Measurements from ENCODE around the gene SOX5.
"Not testable (repeated sequence)": the region's sequence is repeated elsewhere in the genome, so short reads cannot be mapped to it uniquely, and the experiment has no call there.

SOX5 gene

DNA sequence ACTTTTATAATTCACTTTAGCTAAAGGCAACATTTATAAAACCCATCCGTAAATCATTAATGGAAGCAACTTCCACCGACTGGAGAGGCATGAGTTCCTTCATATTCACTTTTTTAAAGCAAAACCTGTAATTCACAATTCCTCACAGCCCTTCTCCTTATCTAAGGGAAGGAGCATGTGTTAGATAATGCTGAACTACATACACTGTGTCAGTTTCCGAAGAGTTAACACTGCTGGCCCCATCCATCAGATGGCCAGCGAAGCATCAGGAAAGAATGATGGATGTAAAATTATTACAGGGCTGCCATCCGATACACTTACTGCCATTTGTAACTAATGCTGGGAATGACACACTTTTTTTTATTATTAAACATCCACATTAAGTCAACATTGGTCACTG, 392.8 kb downstream of the SOX5 start:
- in situ Hi-C loops (cut with MboI; ENCODE audit: low sequenced_read_pairs): no loop called here

- in situ Hi-C loops (cut with MboI; ENCODE audit: low sequenced_read_pairs): no loop called here
Measured at GRCh38 chr12:23555825-23556207, 393.7 kb downstream of the SOX5 start.

DNA sequence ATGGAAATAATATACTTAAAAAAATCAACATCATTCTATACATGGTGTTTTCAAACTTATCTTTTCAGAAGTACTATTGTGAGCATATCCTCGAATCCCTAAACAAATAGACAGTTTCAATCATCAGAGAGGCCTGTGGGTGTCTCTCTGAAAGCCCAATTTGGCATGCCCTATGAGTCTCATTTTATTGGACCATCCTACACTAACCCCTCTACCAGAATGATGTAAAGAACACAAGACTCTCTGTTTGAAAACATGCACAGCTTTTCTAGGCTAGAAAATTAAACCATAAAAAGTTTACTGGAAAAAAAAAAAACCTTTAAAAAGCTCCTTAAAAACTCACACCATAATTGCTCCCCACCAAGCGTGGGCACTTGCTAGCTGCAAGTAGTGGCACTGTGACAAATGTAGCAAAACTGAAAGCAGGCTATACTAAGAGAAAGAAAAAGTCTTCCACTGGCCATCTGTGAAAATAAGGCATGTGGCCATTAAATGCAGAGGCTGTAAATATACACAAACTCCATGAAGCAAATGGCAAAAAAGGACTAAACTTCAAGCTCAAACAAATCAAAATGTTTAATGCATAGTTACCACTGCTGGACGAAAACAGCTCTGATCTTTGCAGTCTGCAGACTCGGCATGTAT, 394.2 kb downstream of the SOX5 start:
- in situ Hi-C loops (cut with MboI; ENCODE audit: low sequenced_read_pairs): no loop called here

DNA sequence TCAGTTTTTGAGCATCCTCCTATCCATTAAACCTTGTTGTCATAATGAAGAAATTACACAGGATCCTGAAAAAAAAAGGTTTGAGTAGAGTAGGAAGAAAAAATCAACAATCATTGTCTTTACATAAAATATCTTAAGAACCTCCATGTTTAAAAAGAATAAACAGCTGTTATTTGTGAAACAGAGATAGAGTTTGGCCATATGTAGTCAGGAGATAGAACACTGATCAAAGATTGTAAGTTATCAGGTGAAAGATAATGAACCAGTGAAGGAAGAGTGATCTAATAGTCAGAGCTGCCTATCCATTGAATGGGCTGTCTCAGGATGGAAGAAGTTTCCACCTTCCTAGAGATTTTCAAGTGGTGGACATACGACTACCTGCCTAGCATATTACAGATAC, 397.1 kb downstream of the SOX5 start:
- in situ Hi-C loops (cut with MboI; ENCODE audit: low sequenced_read_pairs): no loop called here

GRCh38 chr12:23550753-23551152, 398.7 kb downstream of the SOX5 start:
- in situ Hi-C loops (cut with MboI; ENCODE audit: low sequenced_read_pairs): no loop called here

DNA sequence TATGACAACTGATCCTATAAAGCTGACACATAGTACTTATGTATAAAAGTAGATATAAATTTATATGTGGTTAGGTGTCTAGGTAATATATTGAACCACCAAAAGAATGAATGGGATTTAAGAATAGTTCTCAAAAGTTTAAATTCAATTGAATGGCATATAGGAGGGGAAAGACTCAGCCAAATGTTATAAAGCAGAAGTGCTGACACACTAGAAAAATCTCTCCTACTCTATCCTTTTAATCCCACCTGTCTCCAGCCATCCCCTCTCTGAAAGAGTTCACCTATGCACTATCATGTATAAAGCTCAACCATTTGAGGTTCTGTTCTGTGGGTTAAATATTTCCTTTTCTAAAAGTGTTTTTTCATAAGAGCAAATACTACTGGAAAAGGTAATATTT, 400.7 kb downstream of the SOX5 start:
- in situ Hi-C loops (cut with MboI; ENCODE audit: low sequenced_read_pairs): no loop called here

DNA sequence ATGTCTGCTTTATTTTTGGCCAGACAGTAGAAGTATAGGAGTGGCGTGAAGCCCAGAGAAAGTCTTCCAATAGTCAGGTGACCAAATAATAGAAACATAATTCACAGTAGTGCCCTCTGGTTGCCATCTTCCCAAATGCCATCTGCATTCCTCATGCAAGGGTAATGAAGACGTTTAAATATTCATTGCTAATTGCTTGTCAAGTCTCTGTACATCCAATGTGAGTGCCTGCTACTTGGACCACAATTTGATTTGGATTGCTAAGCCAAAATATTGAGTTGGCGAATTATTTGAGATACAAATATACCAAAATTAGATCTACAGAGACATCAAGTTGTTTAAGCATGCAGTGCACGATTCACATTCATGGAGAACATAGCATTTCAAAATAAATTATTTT, 402.7 kb downstream of the SOX5 start:
- in situ Hi-C loops (cut with MboI; ENCODE audit: low sequenced_read_pairs): no loop called here

DNA sequence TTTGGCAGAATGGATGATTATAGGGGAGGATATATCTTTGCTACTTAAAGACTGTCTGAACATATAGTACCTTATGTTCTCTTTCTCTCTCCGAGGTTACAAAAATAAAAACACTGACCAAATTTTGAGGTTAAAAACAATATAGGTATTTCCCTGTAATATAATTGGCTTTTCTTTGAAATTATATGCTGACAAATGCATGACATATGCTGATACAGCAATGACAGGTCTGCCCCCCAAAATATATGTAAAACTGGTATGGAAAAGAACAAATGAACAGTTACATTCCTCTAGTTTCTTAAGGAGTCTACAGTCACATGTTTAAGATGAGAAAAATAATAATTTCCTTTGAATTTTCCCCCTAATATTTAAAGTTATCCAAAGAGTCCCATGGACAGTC, 405.7 kb downstream of the SOX5 start:
- in situ Hi-C loops (cut with MboI; ENCODE audit: low sequenced_read_pairs): no loop called here

- in situ Hi-C loops (cut with MboI; ENCODE audit: low sequenced_read_pairs): no loop called here
Measured at GRCh38 chr12:23542187-23542586, 407.3 kb downstream of the SOX5 start.

DNA sequence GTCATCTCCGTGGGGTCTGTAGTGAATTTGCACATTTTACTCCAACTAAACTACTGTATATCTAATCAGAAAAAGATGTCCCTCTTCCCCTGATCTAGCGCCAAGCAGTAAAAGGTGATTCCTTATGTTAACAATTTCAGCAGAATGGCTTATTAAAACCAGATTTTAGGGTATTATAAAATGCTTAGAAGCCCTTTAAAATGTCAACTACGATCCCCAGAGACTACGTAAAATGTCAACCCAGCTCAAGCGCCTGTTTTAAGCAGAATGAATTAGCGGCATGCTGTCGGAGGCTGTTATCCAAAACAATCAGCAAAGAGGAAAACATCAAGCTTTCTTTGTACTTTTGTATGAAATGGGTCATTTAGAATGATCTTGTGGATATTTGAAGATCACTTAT, 408.9 kb downstream of the SOX5 start:
- in situ Hi-C loops (cut with MboI; ENCODE audit: low sequenced_read_pairs): no loop called here

DNA sequence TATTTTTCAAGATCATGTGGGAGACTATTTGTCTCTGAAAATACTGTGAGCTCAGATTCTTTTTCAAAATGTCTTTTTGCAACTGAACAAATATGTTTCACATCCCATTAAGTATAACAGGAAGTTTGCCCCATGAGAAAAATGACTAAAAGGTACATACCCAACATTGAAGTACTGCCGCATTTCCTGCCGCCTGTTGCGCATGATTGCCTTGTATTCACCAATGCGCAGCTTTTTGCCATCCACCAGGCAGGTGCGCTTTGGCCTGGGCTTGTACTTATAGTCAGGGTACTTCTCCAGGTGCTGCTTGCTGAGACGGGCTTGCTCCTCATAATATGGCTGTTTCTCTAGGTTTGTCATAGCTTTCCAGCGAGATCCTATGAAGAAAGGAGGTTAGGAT, 413.2 kb downstream of the SOX5 start:
- in situ Hi-C loops (cut with MboI; ENCODE audit: low sequenced_read_pairs): no loop called here

DNA sequence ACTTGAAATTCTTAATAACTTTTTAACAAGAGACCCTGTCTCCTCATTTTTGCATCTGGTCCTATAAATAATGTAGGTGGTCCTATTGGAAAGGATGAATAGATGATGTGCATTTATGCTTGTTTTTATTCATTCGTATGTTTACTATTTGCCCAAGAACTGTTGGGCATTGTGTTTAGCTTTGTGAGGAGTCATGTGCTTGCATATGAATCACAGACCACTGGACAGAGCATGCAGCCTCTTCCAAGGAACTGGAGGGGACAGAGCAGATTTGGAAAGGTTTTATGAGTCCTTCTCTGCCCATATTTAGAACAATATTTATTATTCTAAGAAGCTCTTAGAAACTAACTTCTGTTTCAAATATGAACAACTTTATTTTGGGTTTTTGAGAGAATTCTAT, 414.0 kb downstream of the SOX5 start:
- in situ Hi-C loops (cut with MboI; ENCODE audit: low sequenced_read_pairs): no loop called here

DNA sequence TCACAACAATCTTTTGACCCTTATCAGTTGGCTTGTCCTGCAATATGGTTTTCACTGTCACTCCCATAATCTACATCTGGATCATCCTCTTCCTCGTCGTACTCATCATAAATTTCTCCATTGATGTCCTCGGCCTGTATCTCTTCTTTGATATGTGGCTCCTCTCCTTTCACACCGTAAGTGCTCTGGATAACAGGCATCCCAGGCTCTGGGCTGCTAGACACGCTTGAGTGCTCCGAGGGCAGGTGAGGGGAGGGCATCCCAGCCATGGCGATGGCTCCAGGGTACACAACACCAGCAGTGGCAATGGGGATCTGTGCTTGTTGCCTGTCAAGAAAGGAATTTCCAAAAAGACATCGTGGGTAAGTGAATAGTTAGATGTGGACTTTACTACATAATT, 415.3 kb downstream of the SOX5 start:
- in situ Hi-C loops (cut with MboI; ENCODE audit: low sequenced_read_pairs): no loop called here

DNA sequence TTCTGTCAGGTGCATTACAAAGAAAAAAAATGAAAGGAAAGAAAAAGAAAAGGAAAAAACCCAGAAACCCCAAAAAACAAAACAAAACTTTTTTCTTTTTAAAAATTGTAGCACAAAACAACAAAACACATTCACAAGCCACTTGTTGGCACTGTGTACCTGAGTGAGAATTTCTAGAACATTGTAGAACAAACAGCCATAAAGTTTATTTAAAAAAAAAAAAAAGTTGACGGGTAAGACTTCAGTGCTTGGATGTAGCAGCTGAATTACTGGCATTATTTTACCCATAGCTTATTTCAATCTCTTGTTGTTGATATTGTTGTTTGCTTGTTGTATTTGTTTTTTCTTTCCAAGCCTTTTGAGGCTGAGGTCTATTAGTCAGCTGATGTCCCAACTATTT, 415.8 kb downstream of the SOX5 start:
- in situ Hi-C loops (cut with MboI; ENCODE audit: low sequenced_read_pairs): no loop called here

- in situ Hi-C loops (cut with MboI; ENCODE audit: low sequenced_read_pairs): no loop called here
Measured at GRCh38 chr12:23533265-23533664, 416.2 kb downstream of the SOX5 start.

- in situ Hi-C loops (cut with MboI; ENCODE audit: low sequenced_read_pairs): no loop called here
Measured at GRCh38 chr12:23528316-23528715, 421.2 kb downstream of the SOX5 start.

DNA sequence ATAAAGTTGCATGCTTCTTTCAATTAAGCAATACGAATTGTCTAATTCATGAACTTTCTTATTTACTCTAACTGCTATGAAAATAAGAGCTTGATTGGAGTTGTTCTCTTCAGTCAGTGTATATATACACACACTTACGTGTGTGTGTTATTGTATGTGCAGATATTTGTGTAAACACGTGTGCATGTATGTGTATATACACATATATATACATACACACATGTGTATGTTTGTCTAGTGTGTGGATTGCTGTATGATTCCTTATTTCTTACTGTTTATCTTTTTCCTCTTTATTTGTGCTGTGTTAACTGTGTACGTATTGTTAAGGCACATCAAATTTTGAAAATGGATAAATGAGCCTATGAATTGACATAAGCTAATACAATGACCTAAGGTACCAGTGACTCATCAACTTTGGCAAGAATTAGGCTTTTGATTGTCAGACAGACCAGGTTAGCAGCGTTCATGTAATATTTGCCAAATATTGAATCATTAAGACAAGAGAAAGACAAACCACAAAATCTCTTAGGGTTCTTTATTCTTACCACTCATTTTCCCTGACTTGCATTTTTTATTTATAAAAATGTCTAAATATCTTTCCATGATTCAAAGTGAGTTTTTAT, 423.9 kb downstream of the SOX5 start:
- in situ Hi-C loops (cut with MboI; ENCODE audit: low sequenced_read_pairs): no loop called here

DNA sequence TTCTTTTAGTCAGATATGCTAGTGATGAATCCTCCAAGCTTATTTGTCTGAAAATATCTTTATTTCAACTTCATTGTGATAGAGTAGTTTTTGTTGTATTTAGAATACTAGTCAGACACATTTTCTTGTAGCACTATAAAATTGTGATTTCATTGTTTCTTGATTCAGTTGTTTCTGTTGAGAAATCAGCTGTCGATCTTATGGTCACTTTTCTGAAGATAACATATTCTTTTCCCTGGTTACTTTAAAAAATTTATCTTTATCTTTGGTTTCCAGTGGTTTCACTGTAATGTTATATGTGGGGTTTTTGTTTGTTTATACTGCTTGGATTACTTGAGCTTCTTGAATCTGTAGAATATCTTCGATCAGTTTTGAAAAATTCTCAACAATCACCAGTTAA, 426.1 kb downstream of the SOX5 start:
- in situ Hi-C loops (cut with MboI; ENCODE audit: low sequenced_read_pairs): no loop called here

DNA sequence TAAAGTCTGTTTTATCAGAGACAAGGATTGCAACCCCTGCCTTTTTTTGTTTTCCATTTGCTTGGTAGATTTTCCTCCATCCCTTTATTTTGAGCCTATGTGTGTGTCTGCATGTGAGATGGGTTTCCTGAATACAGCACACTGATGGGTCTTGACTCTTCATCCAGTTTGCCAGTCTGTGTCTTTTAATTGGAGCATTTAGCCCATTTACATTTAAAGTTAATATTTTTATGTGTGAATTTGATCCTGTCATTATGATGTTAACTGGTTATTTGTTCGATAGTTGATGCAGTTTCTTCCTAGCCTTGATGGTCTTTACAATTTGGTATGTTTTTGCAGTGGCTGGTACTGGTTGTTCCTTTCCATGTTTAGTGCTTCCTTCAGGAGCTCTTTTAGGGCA, 430.0 kb downstream of the SOX5 start:
- in situ Hi-C loops (cut with MboI; ENCODE audit: low sequenced_read_pairs): not testable (repeated sequence)

- in situ Hi-C loops (cut with MboI; ENCODE audit: low sequenced_read_pairs): not testable (repeated sequence)
Measured at GRCh38 chr12:23515785-23516184, 433.7 kb downstream of the SOX5 start.

DNA sequence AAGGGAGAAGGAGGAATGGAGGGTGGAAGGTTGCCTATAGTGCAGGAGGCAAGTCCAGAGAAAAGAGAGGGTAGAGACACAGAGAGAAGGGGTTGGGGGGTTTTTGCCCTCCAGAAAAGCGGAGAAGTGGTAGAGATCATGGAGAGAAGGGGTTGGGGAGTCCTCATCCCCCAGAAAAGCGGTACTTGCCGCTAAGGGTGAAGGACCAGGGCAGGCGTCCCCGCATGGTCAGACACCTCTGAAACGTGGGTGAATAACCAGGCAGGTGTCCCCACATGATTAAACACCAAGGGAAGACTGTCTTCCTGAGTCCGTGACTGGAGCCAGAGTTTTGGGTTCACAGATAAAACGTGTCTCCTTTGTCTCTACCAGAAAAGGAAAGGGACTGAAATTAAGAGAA, 439.0 kb downstream of the SOX5 start:
- in situ Hi-C loops (cut with MboI; ENCODE audit: low sequenced_read_pairs): no loop called here

DNA sequence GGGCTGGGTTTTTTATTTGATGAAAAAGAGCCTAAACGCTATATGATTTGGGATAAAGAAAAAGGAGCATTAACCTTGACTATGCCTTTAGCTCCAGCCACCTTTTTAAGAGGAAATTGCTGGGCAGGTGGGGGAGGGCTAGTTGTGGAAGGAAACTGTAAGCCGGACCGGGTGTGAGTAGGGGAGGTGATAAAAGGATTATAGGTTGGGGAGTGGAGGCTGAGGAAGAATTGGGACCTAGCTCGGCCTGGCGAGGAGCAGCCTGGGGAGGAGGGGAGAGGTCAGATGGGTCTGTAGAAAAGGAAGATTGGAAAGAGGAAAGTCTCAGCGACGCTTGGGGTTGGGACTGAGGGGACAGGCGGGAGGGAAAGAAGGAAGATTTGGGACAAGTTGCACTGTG, 439.6 kb downstream of the SOX5 start:
- in situ Hi-C loops (cut with MboI; ENCODE audit: low sequenced_read_pairs): not testable (repeated sequence)

DNA sequence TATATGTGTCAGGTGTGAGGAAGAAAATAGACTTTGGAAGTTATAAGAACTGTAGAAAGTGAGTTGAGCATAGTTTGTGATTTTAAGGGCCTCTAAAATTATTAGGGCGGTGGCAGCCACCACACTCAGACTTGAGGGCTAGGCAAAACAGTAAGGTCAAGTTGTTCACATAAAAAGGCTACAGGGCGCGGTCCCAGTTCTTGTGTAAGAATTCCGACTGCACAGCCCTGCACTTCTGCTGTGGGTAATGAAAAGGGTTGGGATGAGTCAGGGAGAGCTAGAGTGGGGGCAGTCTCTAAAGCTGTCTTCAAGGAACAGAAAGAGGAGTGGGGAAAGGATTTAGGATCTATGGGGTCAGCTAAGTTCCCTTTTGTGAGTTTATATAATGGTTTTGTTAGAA, 441.7 kb downstream of the SOX5 start:
- in situ Hi-C loops (cut with MboI; ENCODE audit: low sequenced_read_pairs): not testable (repeated sequence)

All from HL-60/S4 (cell line).